NB4 (cell line): Measurements from ENCODE around the gene TAF4.

Experiments
- POLR2A ChIP-seq: IDR thresholded peaks from 2 replicates; pipeline ENCODE4 v1.6.1; 2011; ENCODE audit warnings: mild to moderate bottlenecking; ENCODE audit not compliant: insufficient read length; ENCODE audit errors: extremely low read depth
- TF ChIP-seq, protein P1 (sequence below): IDR thresholded peaks from one replicate; pipeline ENCODE4 v1.5.1; 2012; ENCODE audit warnings: low read depth, low read length

DNA sequence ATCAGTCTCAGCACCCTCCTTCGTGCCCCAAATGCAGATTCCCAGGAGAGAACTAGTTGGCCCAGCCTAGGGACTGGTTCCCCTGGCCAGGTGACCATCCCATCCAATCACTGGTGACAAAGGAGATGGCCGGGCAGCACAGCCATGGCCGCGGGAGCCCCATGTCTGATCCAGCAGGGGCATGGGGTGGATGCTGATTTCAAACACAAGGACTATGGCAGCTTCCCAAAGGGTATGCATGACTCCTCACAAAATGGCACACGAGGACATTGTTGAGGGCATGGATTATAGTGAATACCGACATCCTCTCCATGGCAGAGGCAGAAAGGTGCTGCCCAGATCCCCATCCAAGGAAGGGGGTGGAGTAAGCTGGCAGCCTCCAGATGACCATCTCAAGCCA, 46.7 kb upstream of the TAF4 start:
- TF ChIP-seq, protein P1, sequence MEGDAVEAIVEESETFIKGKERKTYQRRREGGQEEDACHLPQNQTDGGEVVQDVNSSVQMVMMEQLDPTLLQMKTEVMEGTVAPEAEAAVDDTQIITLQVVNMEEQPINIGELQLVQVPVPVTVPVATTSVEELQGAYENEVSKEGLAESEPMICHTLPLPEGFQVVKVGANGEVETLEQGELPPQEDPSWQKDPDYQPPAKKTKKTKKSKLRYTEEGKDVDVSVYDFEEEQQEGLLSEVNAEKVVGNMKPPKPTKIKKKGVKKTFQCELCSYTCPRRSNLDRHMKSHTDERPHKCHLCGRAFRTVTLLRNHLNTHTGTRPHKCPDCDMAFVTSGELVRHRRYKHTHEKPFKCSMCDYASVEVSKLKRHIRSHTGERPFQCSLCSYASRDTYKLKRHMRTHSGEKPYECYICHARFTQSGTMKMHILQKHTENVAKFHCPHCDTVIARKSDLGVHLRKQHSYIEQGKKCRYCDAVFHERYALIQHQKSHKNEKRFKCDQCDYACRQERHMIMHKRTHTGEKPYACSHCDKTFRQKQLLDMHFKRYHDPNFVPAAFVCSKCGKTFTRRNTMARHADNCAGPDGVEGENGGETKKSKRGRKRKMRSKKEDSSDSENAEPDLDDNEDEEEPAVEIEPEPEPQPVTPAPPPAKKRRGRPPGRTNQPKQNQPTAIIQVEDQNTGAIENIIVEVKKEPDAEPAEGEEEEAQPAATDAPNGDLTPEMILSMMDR, result no peak
- no peak for TF ChIP-seq POLR2A
